A673 (cell line): Measurements from ENCODE around the gene SULT2B1. TPM values are rescaled to one million over a fixed set of nuclear protein-coding genes. Genes with fewer than 3 reads are reported as not detected.

Source experiments
- BruUV-seq: library from RNA; stranded (reverse); fragments of 400-500 nt; replicated peaks from 2 replicates; lab custom pipeline; 2021; lab: Mats Ljungman, UMichigan
- CTCF ChIA-PET: fragments of 300-600 bp; sonication (Branson Sonifier 250); formaldehyde crosslinking; loops from one replicate; lab custom pipeline; 2022; ENCODE audit warnings: antibody characterized with exemption; lab: Charles Lee
- POLR2A ChIA-PET: fragments of 300-600 bp; sonication (Branson Sonifier 250); formaldehyde crosslinking; loops from one replicate; lab custom pipeline; 2022; ENCODE audit warnings: antibody characterized with exemption; ENCODE audit not compliant: low non-redundant PET; lab: Charles Lee
- DNase-seq: peaks from one replicate; pipeline ENCODE4 v3.0.0-alpha.2; 2015; ENCODE audit warnings: low spot score
- H3K27ac ChIP-seq: fragments of 200-600 bp; sonication (generic); 2 replicates; pipeline ENCODE4 v1.5.1; 2016; ENCODE audit warnings: mixed run types, low read depth, mild to moderate bottlenecking, mixed read lengths, antibody characterized with exemption, low read length; ENCODE audit not compliant: poor library complexity, severe bottlenecking
- H3K27me3 ChIP-seq: fragments of 200-600 bp; sonication (generic); replicated peaks from 2 replicates; pipeline ENCODE4 v1.6.1; 2017; ENCODE audit warnings: mixed run types, low read depth, mild to moderate bottlenecking, mixed read lengths, antibody characterized with exemption, low read length; ENCODE audit not compliant: insufficient read depth, poor library complexity
- H3K36me3 ChIP-seq: fragments of 200-600 bp; sonication (generic); 2 replicates; pipeline ENCODE4 v1.6.1; 2016; ENCODE audit warnings: mixed run types, mild to moderate bottlenecking, mixed read lengths, antibody characterized with exemption, low read length; ENCODE audit not compliant: insufficient read depth, poor library complexity, severe bottlenecking
- H3K4me1 ChIP-seq: fragments of 200-600 bp; sonication (generic); 2 replicates; pipeline ENCODE4 v1.6.1; 2017; ENCODE audit warnings: mixed run types, mild to moderate bottlenecking, mixed read lengths, antibody characterized with exemption, low read length; ENCODE audit not compliant: insufficient read depth, poor library complexity, severe bottlenecking
- H3K4me3 ChIP-seq: fragments of 200-600 bp; sonication (generic); 2 replicates; pipeline ENCODE4 v1.5.1; 2016; ENCODE audit warnings: low read depth, mixed run types, mild to moderate bottlenecking, mixed read lengths, low read length; ENCODE audit not compliant: poor library complexity, severe bottlenecking
- H3K9me3 ChIP-seq: fragments of 200-600 bp; sonication (generic); 2 replicates; pipeline ENCODE4 v1.6.1; 2016; ENCODE audit warnings: mixed run types, low read depth, mild to moderate bottlenecking, mixed read lengths, antibody characterized with exemption, low read length; ENCODE audit not compliant: poor library complexity, severe bottlenecking
- EZH2 ChIP-seq: fragments of 200-600 bp; sonication (generic); IDR thresholded peaks from 2 replicates; pipeline ENCODE4 v1.6.1; 2017; ENCODE audit warnings: borderline replicate concordance, low read depth, mild to moderate bottlenecking, mixed read lengths, antibody characterized with exemption, low read length; ENCODE audit not compliant: poor library complexity, severe bottlenecking
- intact Hi-C: fragments of 100-400 bp; cut with micrococcal nuclease; formaldehyde crosslinking; loops from one replicate; pipeline ENCODE4 v1.10.0; 2022; ENCODE audit not compliant: unreplicated experiment
- total RNA-seq: library from RNA; stranded (reverse); gene quantifications from 2 replicates; pipeline ENCODE4 v1.2.3, GENCODE V29; 2021
- TF ChIP-seq, protein P1 (sequence below): fragments of 300-800, 200-600 bp; sonication (generic); conservative IDR thresholded peaks from 2 replicates; pipeline ENCODE4 v1.5.1; 2017; ENCODE audit warnings: low read depth, mild to moderate bottlenecking, antibody characterized with exemption, low read length, moderate library complexity, mixed read lengths

The SULT2B1 gene
- total RNA-seq, 1 experiment from 2014 or later: 0.60 TPM

DNA sequence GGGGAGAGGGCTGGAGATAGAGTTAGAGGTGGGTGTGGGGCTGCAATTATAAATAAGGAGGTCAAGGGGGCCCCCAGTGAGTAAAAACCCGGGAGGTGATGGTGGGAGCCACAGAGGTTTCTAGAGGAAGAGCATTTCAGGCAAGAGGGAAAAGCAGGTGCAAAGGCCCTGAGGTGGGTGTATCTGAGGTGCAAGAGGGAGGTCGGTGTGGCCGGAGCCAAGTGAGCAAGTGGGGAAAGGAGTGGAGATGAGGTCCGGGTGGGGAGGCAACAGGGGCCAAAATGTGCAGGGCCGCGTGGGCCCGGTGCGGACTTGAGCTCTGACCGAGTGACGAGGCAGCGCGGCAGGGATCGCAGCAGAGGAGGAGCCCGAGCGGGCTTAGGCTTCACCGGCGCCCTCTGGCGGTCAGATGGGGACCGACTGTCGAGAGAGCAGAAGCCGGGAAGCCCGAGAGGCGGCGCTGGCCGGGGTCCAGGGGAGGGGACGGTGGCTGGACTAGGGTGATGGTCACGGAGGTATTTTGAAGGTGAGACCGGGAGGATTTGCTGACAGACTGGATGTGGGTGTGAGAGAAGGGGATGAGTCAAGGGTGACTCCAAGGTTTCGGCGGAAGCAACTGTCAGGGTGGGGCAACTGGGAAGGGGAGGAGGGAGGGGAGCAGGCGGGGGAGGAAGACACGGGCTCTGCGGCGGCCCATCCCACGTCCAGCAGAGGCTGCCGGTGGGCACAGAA, 36.9 kb downstream of the SULT2B1 start:
- TF ChIP-seq EZH2: no peak
- TF ChIP-seq, protein P1, sequence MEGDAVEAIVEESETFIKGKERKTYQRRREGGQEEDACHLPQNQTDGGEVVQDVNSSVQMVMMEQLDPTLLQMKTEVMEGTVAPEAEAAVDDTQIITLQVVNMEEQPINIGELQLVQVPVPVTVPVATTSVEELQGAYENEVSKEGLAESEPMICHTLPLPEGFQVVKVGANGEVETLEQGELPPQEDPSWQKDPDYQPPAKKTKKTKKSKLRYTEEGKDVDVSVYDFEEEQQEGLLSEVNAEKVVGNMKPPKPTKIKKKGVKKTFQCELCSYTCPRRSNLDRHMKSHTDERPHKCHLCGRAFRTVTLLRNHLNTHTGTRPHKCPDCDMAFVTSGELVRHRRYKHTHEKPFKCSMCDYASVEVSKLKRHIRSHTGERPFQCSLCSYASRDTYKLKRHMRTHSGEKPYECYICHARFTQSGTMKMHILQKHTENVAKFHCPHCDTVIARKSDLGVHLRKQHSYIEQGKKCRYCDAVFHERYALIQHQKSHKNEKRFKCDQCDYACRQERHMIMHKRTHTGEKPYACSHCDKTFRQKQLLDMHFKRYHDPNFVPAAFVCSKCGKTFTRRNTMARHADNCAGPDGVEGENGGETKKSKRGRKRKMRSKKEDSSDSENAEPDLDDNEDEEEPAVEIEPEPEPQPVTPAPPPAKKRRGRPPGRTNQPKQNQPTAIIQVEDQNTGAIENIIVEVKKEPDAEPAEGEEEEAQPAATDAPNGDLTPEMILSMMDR: peak; percentile 99
- ChIA-PET CTCF (interaction anchor here (0.5 to 1.5 kb wide), 15 partner anchors 12 to 435 kb away, joined by 3 to 15 read pairs (median 4); no protein-coding TSS in a partner anchor), POLR2A (no interaction called here)
- intact Hi-C loops: no loop called here
- BruUV-seq: no TSS peak
- peak overlapping the region; percentile 47 for H3K4me3 ChIP-seq
- peak; percentile 92 for DNase-seq
- H3K27me3 ChIP-seq: no peaks in the 10 kb centered on the region
- peaks cover 4% of the 10 kb centered on the region for H3K4me1 ChIP-seq
- no peaks in the 10 kb centered on the region for H3K36me3 ChIP-seq
- H3K27ac ChIP-seq: no peak overlapping the region
- H3K9me3 ChIP-seq: no peaks in the 10 kb centered on the region

DNA sequence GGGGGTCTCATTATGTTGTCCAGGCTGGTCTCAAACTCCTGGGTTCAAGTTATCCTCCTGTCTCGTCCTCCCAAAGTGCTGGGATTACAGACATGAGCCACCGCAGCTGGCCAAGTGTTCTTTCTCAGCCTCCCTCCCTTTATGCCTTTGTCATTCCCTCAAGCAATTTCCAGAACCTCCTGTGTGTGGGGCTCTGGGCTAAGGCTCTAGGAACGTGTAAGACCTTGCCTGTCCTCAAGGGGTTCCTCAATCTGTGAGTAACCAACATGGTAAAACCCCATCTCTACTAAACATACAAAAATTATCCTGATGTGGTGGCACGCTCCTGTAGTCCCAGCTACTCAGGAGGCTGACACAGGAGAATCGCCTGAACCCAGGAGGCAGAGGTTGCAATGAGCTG, 39.0 kb downstream of the SULT2B1 start:
- no peaks in the 10 kb centered on the region for H3K27me3 ChIP-seq
- no peaks in the 10 kb centered on the region for H3K36me3 ChIP-seq
- intact Hi-C loops: no loop called here
- no peak overlapping the region for H3K27ac ChIP-seq
- ChIA-PET POLR2A (no interaction called here), CTCF (interaction anchor here (1.4 kb wide), 1 partner anchor 85 kb away, joined by 11 read pairs; no protein-coding TSS in a partner anchor)
- no peaks in the 10 kb centered on the region for H3K4me1 ChIP-seq
- BruUV-seq: no TSS peak
- TF ChIP-seq EZH2: no peak
- TF ChIP-seq, protein P1: no peak
- no peak overlapping the region for H3K4me3 ChIP-seq
- H3K9me3 ChIP-seq: no peaks in the 10 kb centered on the region
- peak; percentile 44 for DNase-seq

DNA sequence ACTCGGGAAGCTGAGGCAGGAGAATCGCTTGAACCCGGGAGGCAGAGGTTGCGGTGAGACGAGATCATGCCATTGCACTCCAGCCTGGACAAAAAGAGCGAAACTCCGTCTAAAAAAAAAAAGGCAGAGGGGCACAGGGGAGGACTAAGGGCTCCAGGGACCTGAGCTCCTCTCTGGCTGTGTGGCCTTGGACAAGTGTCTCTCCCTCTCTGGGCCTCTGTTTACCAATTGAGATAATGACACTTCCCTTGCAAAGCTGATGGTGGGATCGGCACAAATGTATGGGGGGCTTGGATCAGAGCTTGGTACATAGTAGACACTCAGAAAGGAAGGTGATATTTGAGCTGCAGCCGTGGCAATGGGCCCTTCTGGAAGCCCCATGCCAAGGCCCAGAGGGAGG, 43.2 kb downstream of the SULT2B1 start:
- no peak for TF ChIP-seq EZH2
- TF ChIP-seq, protein P1: no peak
- no peaks in the 10 kb centered on the region for H3K4me1 ChIP-seq
- DNase-seq: no peak
- no peaks in the 10 kb centered on the region for H3K9me3 ChIP-seq
- no TSS peak for BruUV-seq
- no peaks in the 10 kb centered on the region for H3K36me3 ChIP-seq
- H3K27me3 ChIP-seq: no peaks in the 10 kb centered on the region
- H3K27ac ChIP-seq: no peak overlapping the region
- intact Hi-C loops: no loop called here
- ChIA-PET POLR2A (no interaction called here), CTCF (no interaction called here)
- no peak overlapping the region for H3K4me3 ChIP-seq
